Cardiac muscle cell (in vitro differentiated cells and primary cell): ENCODE results near the gene EXOSC7. TPM values are rescaled to one million over a fixed set of nuclear protein-coding genes. Genes with fewer than 3 reads are reported as not detected.
A peak's percentile ranks its signal among the peaks of the same experiment; 100 is the strongest.

Experiments used
- DNase-seq, 2 donors: peaks; one replicate each; pipeline versions ENCODE4 v3.0.0 to v3.0.0-alpha.2; 2010 to 2017; ENCODE audit warnings: low read depth in 1 of 2, low spot score in 1 of 2
- H3K27ac ChIP-seq: fragments of 200-600 bp; sonication (generic); 2 replicates; pipeline ENCODE4 v1.5.1; 2016
- H3K27me3 ChIP-seq: fragments of 200-600 bp; sonication (generic); 2 replicates; pipeline ENCODE4 v1.6.0; 2016; ENCODE audit warnings: control low read depth
- H3K36me3 ChIP-seq: fragments of 200-600 bp; sonication (generic); 2 replicates; pipeline ENCODE4 v1.5.1; 2016; ENCODE audit warnings: control low read depth
- H3K4me1 ChIP-seq: fragments of 200-600 bp; sonication (generic); 2 replicates; pipeline ENCODE4 v1.8.1; 2017; ENCODE audit warnings: low read depth, mild to moderate bottlenecking, mixed run types
- H3K4me3 ChIP-seq: fragments of 200-600 bp; sonication (generic); 2 replicates; pipeline ENCODE4 v1.5.1; 2016; ENCODE audit warnings: mild to moderate bottlenecking
- H3K9me3 ChIP-seq: fragments of 200-600 bp; sonication (generic); 2 replicates; pipeline ENCODE4 v1.5.1; 2017; ENCODE audit warnings: low read depth, mild to moderate bottlenecking, control low read depth
- polyA plus RNA-seq: library from polyadenylated mRNA; unstranded; fragments of >200 nt; fragmentation: Nextera tagmentation; extraction: Ambion mirVana; gene quantifications from 2 replicates; pipeline ENCODE4 v1.2.1, GENCODE V29; 2016
- total RNA-seq: library from RNA; depleted of rRNA; stranded (reverse); fragments of >200 nt; gene quantifications from 2 replicates; pipeline ENCODE4 v1.2.3, GENCODE V29; 2016
- TF ChIP-seq, protein P1 (sequence below): IDR thresholded peaks from 2 replicates; pipeline ENCODE4 v1.5.1; 2012; ENCODE audit warnings: low read depth, mild to moderate bottlenecking, low read length

The EXOSC7 gene
- total and polyA plus RNA-seq, 2 experiments from 2014 or later = 61.1 to 66.9 TPM

DNA sequence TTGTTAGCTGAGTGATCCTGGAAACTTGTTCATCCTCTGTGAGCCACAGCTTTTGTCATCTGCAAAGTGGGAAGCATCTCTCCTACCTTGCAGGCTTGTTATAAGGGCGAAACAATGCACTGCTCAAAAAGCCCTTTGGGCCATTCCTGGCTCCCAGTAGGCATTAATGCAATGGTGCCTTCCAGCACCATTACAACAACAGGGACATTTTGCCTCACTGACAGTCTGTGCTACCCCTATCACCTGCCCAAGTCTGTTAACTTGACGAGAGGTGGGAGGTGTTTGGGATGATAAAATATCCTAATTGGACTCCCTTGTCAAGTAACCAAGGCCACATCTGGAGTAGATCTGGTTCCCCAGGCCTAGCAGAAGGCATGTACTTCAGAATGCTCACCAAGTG is 44.3 kb upstream of the EXOSC7 start:
- Histone ChIP-seq H3K27me3 (no peaks in the 10 kb centered on the region), H3K4me3 (no peak overlapping the region), H3K36me3 (peaks cover 4% of the 10 kb centered on the region), H3K4me1 (peaks cover 10% of the 10 kb centered on the region), H3K9me3 (no peaks in the 10 kb centered on the region), H3K27ac (no peak overlapping the region)
- TF ChIP-seq, protein P1, sequence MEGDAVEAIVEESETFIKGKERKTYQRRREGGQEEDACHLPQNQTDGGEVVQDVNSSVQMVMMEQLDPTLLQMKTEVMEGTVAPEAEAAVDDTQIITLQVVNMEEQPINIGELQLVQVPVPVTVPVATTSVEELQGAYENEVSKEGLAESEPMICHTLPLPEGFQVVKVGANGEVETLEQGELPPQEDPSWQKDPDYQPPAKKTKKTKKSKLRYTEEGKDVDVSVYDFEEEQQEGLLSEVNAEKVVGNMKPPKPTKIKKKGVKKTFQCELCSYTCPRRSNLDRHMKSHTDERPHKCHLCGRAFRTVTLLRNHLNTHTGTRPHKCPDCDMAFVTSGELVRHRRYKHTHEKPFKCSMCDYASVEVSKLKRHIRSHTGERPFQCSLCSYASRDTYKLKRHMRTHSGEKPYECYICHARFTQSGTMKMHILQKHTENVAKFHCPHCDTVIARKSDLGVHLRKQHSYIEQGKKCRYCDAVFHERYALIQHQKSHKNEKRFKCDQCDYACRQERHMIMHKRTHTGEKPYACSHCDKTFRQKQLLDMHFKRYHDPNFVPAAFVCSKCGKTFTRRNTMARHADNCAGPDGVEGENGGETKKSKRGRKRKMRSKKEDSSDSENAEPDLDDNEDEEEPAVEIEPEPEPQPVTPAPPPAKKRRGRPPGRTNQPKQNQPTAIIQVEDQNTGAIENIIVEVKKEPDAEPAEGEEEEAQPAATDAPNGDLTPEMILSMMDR = no peak
- no peak for DNase-seq

DNA sequence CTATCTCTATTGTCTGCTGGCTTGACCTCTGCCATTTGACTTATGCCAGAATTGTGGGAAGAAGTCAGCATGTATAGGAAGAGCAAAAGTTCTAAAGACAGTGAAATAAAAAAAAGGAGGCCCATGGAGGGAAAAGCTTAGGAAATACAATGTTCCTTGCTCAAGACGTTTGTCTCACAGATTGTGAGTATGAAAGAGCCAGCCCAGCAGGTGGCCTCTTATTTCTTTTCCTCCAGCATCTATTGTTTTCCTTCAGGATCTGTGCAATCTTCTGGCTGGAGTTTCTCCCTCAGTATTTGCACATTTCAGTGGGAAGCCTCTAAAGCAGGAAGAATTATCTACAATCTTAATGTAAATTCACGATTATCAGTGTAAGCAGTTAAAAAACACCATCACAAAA is 43.8 kb upstream of the EXOSC7 start:
- H3K36me3 ChIP-seq = peaks cover 4% of the 10 kb centered on the region
- no peaks in the 10 kb centered on the region for H3K9me3 ChIP-seq
- no peak overlapping the region for H3K4me3 ChIP-seq
- H3K4me1 ChIP-seq = peaks cover 5% of the 10 kb centered on the region
- H3K27me3 ChIP-seq = no peaks in the 10 kb centered on the region
- DNase-seq = no peak
- TF ChIP-seq, protein P1 = no peak
- H3K27ac ChIP-seq = no peak overlapping the region

DNA sequence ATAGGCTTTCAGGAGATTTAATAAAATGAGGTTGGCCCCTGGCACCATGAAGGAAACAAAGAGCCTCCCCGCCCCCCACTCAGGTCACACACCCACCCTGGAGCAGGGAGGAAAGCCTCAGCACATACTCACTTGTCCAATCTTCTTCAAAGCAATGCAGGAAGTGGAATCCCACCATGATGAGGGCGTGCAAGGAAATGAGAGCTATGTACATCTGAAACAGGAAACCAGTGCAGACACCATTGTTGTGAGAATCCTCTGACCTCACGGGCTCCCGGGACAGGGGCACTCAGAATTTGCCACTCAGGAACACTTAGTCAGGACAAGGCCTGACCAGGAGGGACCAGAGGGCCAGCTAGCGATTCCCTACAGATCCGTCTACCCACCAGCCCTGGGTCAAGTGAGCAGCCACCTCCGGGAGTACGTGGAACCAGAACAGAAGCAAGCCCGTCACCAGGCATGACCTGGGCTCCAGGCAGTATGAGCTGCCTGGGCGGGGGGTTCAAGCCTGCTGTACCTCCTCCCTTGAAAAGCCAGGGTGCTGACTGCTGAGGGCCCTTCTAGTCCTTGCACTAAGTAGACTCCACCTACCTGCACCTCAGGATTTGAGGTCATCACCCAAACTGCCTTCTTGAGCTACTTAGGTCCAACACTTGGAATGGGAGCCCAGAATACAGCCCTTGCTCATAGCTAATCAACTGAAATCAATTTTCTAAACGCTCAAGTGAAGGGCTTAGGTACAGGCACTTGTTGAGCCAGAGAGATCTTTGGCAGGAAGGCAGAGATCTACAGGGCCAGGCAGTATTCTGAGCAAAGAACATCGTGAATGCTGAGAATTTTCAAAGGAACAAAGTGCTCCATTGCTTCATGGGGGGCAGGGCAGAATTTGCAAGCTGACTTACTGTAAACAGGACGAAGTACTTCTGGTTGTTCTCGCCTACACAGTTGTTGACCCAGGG is 42.8 kb upstream of the EXOSC7 start:
- Histone ChIP-seq H3K4me1 (no peaks in the 10 kb centered on the region), H3K4me3 (no peak overlapping the region), H3K27me3 (no peaks in the 10 kb centered on the region), H3K27ac (no peak overlapping the region), H3K9me3 (no peaks in the 10 kb centered on the region), H3K36me3 (peaks cover 6% of the 10 kb centered on the region)
- TF ChIP-seq, protein P1 = no peak
- no peak for DNase-seq

DNA sequence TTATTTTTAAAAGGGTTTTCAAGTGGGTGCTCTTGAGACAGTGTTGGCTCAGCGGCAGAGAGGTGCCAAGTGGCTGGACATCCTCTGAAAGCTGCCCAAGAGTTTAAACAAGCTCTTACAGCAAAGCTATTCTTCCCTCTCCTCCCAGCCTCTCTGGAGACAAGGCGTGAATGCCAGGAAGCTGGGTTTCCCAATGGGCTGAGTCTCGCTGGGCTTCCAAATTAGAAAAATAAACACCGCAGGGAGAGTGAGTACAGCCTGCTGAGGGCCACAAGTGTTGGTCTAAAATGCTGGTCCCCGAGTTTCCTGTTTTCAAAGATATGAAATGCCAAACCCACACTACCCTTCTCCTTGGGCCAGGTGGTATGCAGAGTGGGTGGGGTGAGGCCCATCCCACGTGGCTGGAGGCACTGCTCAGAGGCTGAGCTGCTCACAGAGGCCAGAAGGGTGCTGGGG is 36.4 kb upstream of the EXOSC7 start:
- H3K4me3 ChIP-seq = no peak overlapping the region
- peaks cover 15% of the 10 kb centered on the region for H3K36me3 ChIP-seq
- H3K4me1 ChIP-seq = peaks cover 14% of the 10 kb centered on the region
- DNase-seq = peak; percentile 32 to 71
- no peak overlapping the region for H3K27ac ChIP-seq
- H3K27me3 ChIP-seq = no peaks in the 10 kb centered on the region
- no peaks in the 10 kb centered on the region for H3K9me3 ChIP-seq
- TF ChIP-seq, protein P1 = no peak

DNA sequence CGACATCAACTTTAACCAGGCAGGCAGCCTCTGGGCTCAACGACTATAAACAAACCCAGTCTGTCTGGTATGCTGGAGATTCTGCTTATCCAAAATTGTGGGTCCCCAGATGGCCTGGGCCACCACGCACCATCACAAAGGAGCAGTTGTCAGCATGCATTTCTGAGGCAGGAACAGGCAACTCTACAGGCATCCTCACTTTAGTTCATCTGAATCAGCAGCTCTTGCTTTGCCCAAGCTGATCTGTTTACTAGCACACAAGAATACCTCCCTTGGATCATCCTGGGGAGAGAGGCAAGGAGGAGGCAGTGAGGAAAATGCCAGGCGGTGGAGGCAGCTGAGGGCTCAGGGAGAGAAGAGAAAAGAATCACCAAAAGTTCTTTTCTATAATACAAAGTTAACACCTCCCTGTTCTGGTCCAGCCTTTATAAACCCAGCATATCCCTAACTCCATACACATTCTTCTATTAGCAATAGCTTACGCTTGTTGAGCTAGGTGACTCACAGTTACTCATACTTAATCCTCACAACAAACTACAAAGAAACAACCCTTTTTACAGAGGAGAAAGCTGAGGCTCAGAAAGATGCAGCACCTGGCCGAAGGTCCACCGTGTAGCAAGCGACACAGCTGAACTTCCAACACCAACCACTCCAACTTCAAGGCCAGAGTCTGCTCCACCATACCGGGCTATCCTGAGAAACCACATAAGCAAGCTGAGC is 33.7 kb upstream of the EXOSC7 start:
- H3K9me3 ChIP-seq = no peaks in the 10 kb centered on the region
- peaks cover 15% of the 10 kb centered on the region for H3K36me3 ChIP-seq
- no peak overlapping the region for H3K27ac ChIP-seq
- H3K4me1 ChIP-seq = peaks cover 17% of the 10 kb centered on the region
- H3K27me3 ChIP-seq = no peaks in the 10 kb centered on the region
- no peak overlapping the region for H3K4me3 ChIP-seq
- peak in 1 of 2 donors; percentile 7 for DNase-seq
- TF ChIP-seq, protein P1 = no peak
